ENCODE measurements around the gene CLSTN2. TPM values are rescaled to one million over a fixed set of nuclear protein-coding genes. Genes with fewer than 3 reads are reported as not detected.

Gene CLSTN2
- total RNA-seq, 1 experiment from 2014 or later, result 0.02 TPM

- no peaks in the 10 kb centered on the region for H3K36me3 ChIP-seq (ENCODE audit: control insufficient read depth in 1 of 2, insufficient read depth in 2 of 2, low read length in 2 of 2)
- H3K79me2 ChIP-seq (ENCODE audit: insufficient read depth, low read length), result no peaks in the 10 kb centered on the region
- no peak for ATAC-seq
- no peaks in the 10 kb centered on the region for H3K4me1 ChIP-seq (ENCODE audit: control insufficient read depth in 1 of 2, insufficient read depth in 2 of 2, low read length in 2 of 2)
- no peaks in the 10 kb centered on the region for H3K9me3 ChIP-seq (ENCODE audit: control insufficient read depth in 1 of 2, insufficient read depth in 1 of 2, low read depth in 1 of 2, low read length in 2 of 2)
- no peak overlapping the region for H3K27ac ChIP-seq (ENCODE audit: low read depth, low read length)
- no peak overlapping the region for H3K4me3 ChIP-seq (replicated peaks in 1 of 2; ENCODE audit: low read depth in 1 of 2, low read length in 2 of 2)
- no peak overlapping the region for H3K4me2 ChIP-seq (ENCODE audit: low read length)
- DNase-seq (ENCODE audit: low read depth, low spot score), result no peak
- POLR2A ChIA-PET, result no interaction called here
- intact Hi-C loops (cut with micrococcal nuclease), result no loop called here
- TF ChIP-seq FOSL1 (IDR thresholded peaks at IDR 0.05; ENCODE audit: low read depth), result no peak
- H3K9ac ChIP-seq (ENCODE audit: low read length), result no peak overlapping the region
- no TSS peak for BruUV-seq (replicated peaks)
- no peak overlapping the region for H2AFZ ChIP-seq (ENCODE audit: low read depth, low read length, poor library complexity, severe bottlenecking)
- CTCF ChIA-PET, result no interaction called here
- no peaks in the 10 kb centered on the region for H3K9me2 ChIP-seq (ENCODE audit: insufficient read depth)
- no peaks in the 10 kb centered on the region for H4K20me1 ChIP-seq (ENCODE audit: insufficient read depth)
- peaks cover 40% of the 10 kb centered on the region for H3K27me3 ChIP-seq (ENCODE audit: insufficient read depth, low read length)
- RAD21 ChIA-PET (ENCODE audit: low non-redundant PET in 1 of 2, low total read pairs in 2 of 2, uncharacterized antibody in 2 of 2, unreplicated experiment in 2 of 2), result no interaction called here
These were observed 126.2 kb downstream of the CLSTN2 start for GRCh38 chr3:140061211-140061610.

GRCh38 chr3:140062461-140062860 is 127.5 kb downstream of the CLSTN2 start:
- no peak overlapping the region for H3K4me2 ChIP-seq (ENCODE audit: low read length)
- H3K27me3 ChIP-seq (ENCODE audit: insufficient read depth, low read length), result peaks cover 52% of the 10 kb centered on the region
- TF ChIP-seq POLR2A (IDR thresholded peaks at IDR 0.05; ENCODE audit: borderline replicate concordance, extremely low read depth, insufficient read depth, insufficient read length) (no peak), SRF (IDR thresholded peaks at IDR 0.05; ENCODE audit: low read depth) (no peak), EZH2 (IDR thresholded peaks at IDR 0.05) (no peak), CBX3 (IDR thresholded peaks at IDR 0.05; ENCODE audit: low read depth) (no peak), REST (IDR thresholded peaks at IDR 0.05; ENCODE audit: low read depth) (no peak), ZBTB33 (IDR thresholded peaks at IDR 0.05; ENCODE audit: extremely low read depth, insufficient replicate concordance, low read length) (no peak), SIN3A (IDR thresholded peaks at IDR 0.05; ENCODE audit: low read depth) (no peak), YY1 (IDR thresholded peaks at IDR 0.05; ENCODE audit: extremely low read depth, insufficient replicate concordance, low read depth, low read length) (no peak), TCF7L2 (IDR thresholded peaks at IDR 0.05; ENCODE audit: borderline replicate concordance, extremely low read depth, insufficient read depth, insufficient read length) (no peak)
- TF ChIP-seq, protein P1, sequence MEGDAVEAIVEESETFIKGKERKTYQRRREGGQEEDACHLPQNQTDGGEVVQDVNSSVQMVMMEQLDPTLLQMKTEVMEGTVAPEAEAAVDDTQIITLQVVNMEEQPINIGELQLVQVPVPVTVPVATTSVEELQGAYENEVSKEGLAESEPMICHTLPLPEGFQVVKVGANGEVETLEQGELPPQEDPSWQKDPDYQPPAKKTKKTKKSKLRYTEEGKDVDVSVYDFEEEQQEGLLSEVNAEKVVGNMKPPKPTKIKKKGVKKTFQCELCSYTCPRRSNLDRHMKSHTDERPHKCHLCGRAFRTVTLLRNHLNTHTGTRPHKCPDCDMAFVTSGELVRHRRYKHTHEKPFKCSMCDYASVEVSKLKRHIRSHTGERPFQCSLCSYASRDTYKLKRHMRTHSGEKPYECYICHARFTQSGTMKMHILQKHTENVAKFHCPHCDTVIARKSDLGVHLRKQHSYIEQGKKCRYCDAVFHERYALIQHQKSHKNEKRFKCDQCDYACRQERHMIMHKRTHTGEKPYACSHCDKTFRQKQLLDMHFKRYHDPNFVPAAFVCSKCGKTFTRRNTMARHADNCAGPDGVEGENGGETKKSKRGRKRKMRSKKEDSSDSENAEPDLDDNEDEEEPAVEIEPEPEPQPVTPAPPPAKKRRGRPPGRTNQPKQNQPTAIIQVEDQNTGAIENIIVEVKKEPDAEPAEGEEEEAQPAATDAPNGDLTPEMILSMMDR (IDR thresholded peaks at IDR 0.05 in 2 of 3, conservative IDR thresholded peaks at IDR 0.05 in 1 of 3; ENCODE audit: borderline replicate concordance in 1 of 3, insufficient read depth in 1 of 3, low read depth in 2 of 3, low read length in 2 of 3), result no peak
- TF ChIP-seq, protein P2, sequence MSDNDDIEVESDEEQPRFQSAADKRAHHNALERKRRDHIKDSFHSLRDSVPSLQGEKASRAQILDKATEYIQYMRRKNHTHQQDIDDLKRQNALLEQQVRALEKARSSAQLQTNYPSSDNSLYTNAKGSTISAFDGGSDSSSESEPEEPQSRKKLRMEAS (IDR thresholded peaks at IDR 0.05), result no peak
- no peaks in the 10 kb centered on the region for H4K20me1 ChIP-seq (ENCODE audit: insufficient read depth)
- no peaks in the 10 kb centered on the region for H3K79me2 ChIP-seq (ENCODE audit: insufficient read depth, low read length)
- intact Hi-C loops (cut with micrococcal nuclease), result no loop called here
- H3K4me3 ChIP-seq (replicated peaks in 1 of 2; ENCODE audit: low read depth in 1 of 2, low read length in 2 of 2), result no peak overlapping the region
- no peak for DNase-seq (ENCODE audit: low read depth, low spot score)
- H3K4me1 ChIP-seq (ENCODE audit: control insufficient read depth in 1 of 2, insufficient read depth in 2 of 2, low read length in 2 of 2), result no peaks in the 10 kb centered on the region
- H2AFZ ChIP-seq (ENCODE audit: low read depth, low read length, poor library complexity, severe bottlenecking), result no peak overlapping the region
- POLR2A ChIA-PET, result no interaction called here
- no peak overlapping the region for H3K27ac ChIP-seq (ENCODE audit: low read depth, low read length)
- H3K9ac ChIP-seq (ENCODE audit: low read length), result no peak overlapping the region
- CTCF ChIA-PET, result no interaction called here
- RAD21 ChIA-PET (ENCODE audit: low non-redundant PET in 1 of 2, low total read pairs in 2 of 2, uncharacterized antibody in 2 of 2, unreplicated experiment in 2 of 2), result no interaction called here
- H3K9me3 ChIP-seq (ENCODE audit: control insufficient read depth in 1 of 2, insufficient read depth in 1 of 2, low read depth in 1 of 2, low read length in 2 of 2), result no peaks in the 10 kb centered on the region
- H3K9me2 ChIP-seq (ENCODE audit: insufficient read depth), result no peaks in the 10 kb centered on the region
- no peak for ATAC-seq
- H3K36me3 ChIP-seq (ENCODE audit: control insufficient read depth in 1 of 2, insufficient read depth in 2 of 2, low read length in 2 of 2), result no peaks in the 10 kb centered on the region
- no TSS peak for BruUV-seq (replicated peaks)

Data from HCT116 (cell line).